Activated naive CD4-positive, alpha-beta T cell treated with anti-CD3 and anti-CD28 coated beads, Interleukin-2, amount 50 U/mL, for 24 hours (primary cell): ENCODE measurements around the gene REG1A.

Experiments
- H3K27ac Mint-ChIP-seq: one replicate; pipeline ENCODE4 v1.8.0; 2021; ENCODE audit warnings: mild to moderate bottlenecking, mixed read lengths
- H3K27me3 Mint-ChIP-seq: one replicate; pipeline ENCODE4 v1.8.0; 2021; ENCODE audit warnings: mixed read lengths
- H3K36me3 Mint-ChIP-seq: one replicate; pipeline ENCODE4 v1.8.0; 2021; ENCODE audit warnings: mixed read lengths
- H3K4me1 Mint-ChIP-seq: one replicate; pipeline ENCODE4 v1.8.0; 2021; ENCODE audit warnings: mixed read lengths
- H3K4me3 Mint-ChIP-seq: one replicate; pipeline ENCODE4 v1.8.0; 2021; ENCODE audit warnings: mild to moderate bottlenecking, mixed read lengths
- H3K9me3 Mint-ChIP-seq: one replicate; pipeline ENCODE4 v1.8.0; 2021; ENCODE audit warnings: mixed read lengths

The REG1A gene

GRCh38 chr2:79162801-79163200 is 42.5 kb downstream of the REG1A start:
- Mint-ChIP-seq H3K4me1 (no peaks in the 10 kb centered on the region), H3K36me3 (no peaks in the 10 kb centered on the region), H3K27ac (no peak overlapping the region), H3K27me3 (no peaks in the 10 kb centered on the region), H3K4me3 (no peak overlapping the region), H3K9me3 (peaks cover 4% of the 10 kb centered on the region)

- peaks cover 4% of the 10 kb centered on the region for H3K9me3 Mint-ChIP-seq
- no peak overlapping the region for H3K4me3 Mint-ChIP-seq
- H3K27me3 Mint-ChIP-seq: no peaks in the 10 kb centered on the region
- no peaks in the 10 kb centered on the region for H3K4me1 Mint-ChIP-seq
- no peaks in the 10 kb centered on the region for H3K36me3 Mint-ChIP-seq
- no peak overlapping the region for H3K27ac Mint-ChIP-seq
Measured at GRCh38 chr2:79171348-79171958, 51.2 kb downstream of the REG1A start.
